ENCODE measurements around the gene EXOC1.

Gene EXOC1

GRCh38 chr4:55857586-55857985, 4.1 kb downstream of the EXOC1 start:
- no peak for TF ChIP-seq CTCF (IDR thresholded peaks at IDR 0.05; ENCODE audit: low read depth, low read length, poor library complexity, severe bottlenecking)
- TF ChIP-seq EZH2phosphoT487 (IDR thresholded peaks at IDR 0.05; ENCODE audit: borderline replicate concordance, low read length), result no peak
- H3K79me2 ChIP-seq (ENCODE audit: control insufficient read depth, low read length), result peaks cover 52% of the 10 kb centered on the region
- no peaks in the 10 kb centered on the region for H3K9me2 ChIP-seq (replicated peaks; ENCODE audit: control insufficient read depth, low read length)
- H3K4me1 ChIP-seq (ENCODE audit: control insufficient read depth, low read length), result peaks cover 33% of the 10 kb centered on the region
- no peak overlapping the region for H3K4me3 ChIP-seq (ENCODE audit: low read length)
- peaks cover 17% of the 10 kb centered on the region; the same call in 1 of the 2 replicates for H3K9me3 ChIP-seq (ENCODE audit: control insufficient read depth, insufficient read depth, low read length)
- peaks cover 45% of the 10 kb centered on the region for H3K36me3 ChIP-seq (ENCODE audit: control insufficient read depth, low read length)
- H3F3A ChIP-seq (ENCODE audit: control insufficient read depth, insufficient read depth), result 0 out of 2 replicates have a peak, but pooled peaks cover 2% of the 10 kb centered on the region
- H3K4me2 ChIP-seq (ENCODE audit: low read length), result peak overlapping the region; percentile 6; the same call in 1 of the 2 replicates
- no peaks in the 10 kb centered on the region for H3K27me3 ChIP-seq (ENCODE audit: control insufficient read depth, low read length)
- H3K27ac ChIP-seq (ENCODE audit: low read depth, low read length), result no peak overlapping the region
- H4K20me1 ChIP-seq (ENCODE audit: control insufficient read depth, insufficient read depth, low read depth, low read length), result no peaks in the 10 kb centered on the region

- TF ChIP-seq EZH2phosphoT487 (IDR thresholded peaks at IDR 0.05; ENCODE audit: borderline replicate concordance, low read length) (no peak), CTCF (IDR thresholded peaks at IDR 0.05; ENCODE audit: low read depth, low read length, poor library complexity, severe bottlenecking) (no peak)
- no peak overlapping the region for H3K4me2 ChIP-seq (ENCODE audit: low read length)
- peaks cover 13% of the 10 kb centered on the region; the same call in 1 of the 2 replicates for H3K9me3 ChIP-seq (ENCODE audit: control insufficient read depth, insufficient read depth, low read length)
- H3K79me2 ChIP-seq (ENCODE audit: control insufficient read depth, low read length), result peaks cover 40% of the 10 kb centered on the region
- H4K20me1 ChIP-seq (ENCODE audit: control insufficient read depth, insufficient read depth, low read depth, low read length), result no peaks in the 10 kb centered on the region
- no peak overlapping the region for H3K27ac ChIP-seq (ENCODE audit: low read depth, low read length)
- no peaks in the 10 kb centered on the region for H3K9me2 ChIP-seq (replicated peaks; ENCODE audit: control insufficient read depth, low read length)
- H3K27me3 ChIP-seq (ENCODE audit: control insufficient read depth, low read length), result no peaks in the 10 kb centered on the region
- 0 out of 2 replicates have a peak, but pooled peaks cover 5% of the 10 kb centered on the region for H3F3A ChIP-seq (ENCODE audit: control insufficient read depth, insufficient read depth)
- no peak overlapping the region for H3K4me3 ChIP-seq (ENCODE audit: low read length)
- peaks cover 56% of the 10 kb centered on the region for H3K36me3 ChIP-seq (ENCODE audit: control insufficient read depth, low read length)
- peaks cover 22% of the 10 kb centered on the region for H3K4me1 ChIP-seq (ENCODE audit: control insufficient read depth, low read length)
Observed at GRCh38 chr4:55859711-55860110, 6.3 kb downstream of the EXOC1 start.

GRCh38 chr4:55864577-55865223, 11.3 kb downstream of the EXOC1 start:
- Histone ChIP-seq H3K27ac (ENCODE audit: low read depth, low read length) (no peak overlapping the region), H3F3A (ENCODE audit: control insufficient read depth, insufficient read depth) (0 out of 2 replicates have a peak, but pooled peaks cover 3% of the 10 kb centered on the region), H3K4me2 (ENCODE audit: low read length) (no peak overlapping the region), H4K20me1 (ENCODE audit: control insufficient read depth, insufficient read depth, low read depth, low read length) (no peaks in the 10 kb centered on the region), H3K9me2 (replicated peaks; ENCODE audit: control insufficient read depth, low read length) (no peaks in the 10 kb centered on the region), H3K4me3 (ENCODE audit: low read length) (no peak overlapping the region), H3K79me2 (ENCODE audit: control insufficient read depth, low read length) (0 out of 2 replicates have a peak, but pooled peaks cover 2% of the 10 kb centered on the region), H3K4me1 (ENCODE audit: control insufficient read depth, low read length) (peaks cover 26% of the 10 kb centered on the region), H3K9me3 (ENCODE audit: control insufficient read depth, insufficient read depth, low read length) (no peaks in the 10 kb centered on the region), H3K27me3 (ENCODE audit: control insufficient read depth, low read length) (no peaks in the 10 kb centered on the region), H3K36me3 (ENCODE audit: control insufficient read depth, low read length) (peaks cover 54% of the 10 kb centered on the region)
- TF ChIP-seq EZH2phosphoT487 (IDR thresholded peaks at IDR 0.05; ENCODE audit: borderline replicate concordance, low read length) (no peak), CTCF (IDR thresholded peaks at IDR 0.05; ENCODE audit: low read depth, low read length, poor library complexity, severe bottlenecking) (no peak)
